Stimulated activated CD4-positive, alpha-beta T cell treated with anti-CD3 and anti-CD28 coated beads, Interleukin-1b, Interleukin-23, amount 100 ng/mL, for 4 hours (primary cell): ENCODE measurements around the gene MEDAG.

Experiments used
- DNase-seq, 2 donors: peaks; one replicate each; pipeline ENCODE4 v3.0.0-alpha.2; 2020; ENCODE audit warnings: low read depth in 2 of 2

The MEDAG gene

GRCh38 chr13:30957258-30957943, 51.3 kb downstream of the MEDAG start:
- DNase-seq: no peak

GRCh38 chr13:30959678-30960077, 53.6 kb downstream of the MEDAG start:
- DNase-seq: no peak

GRCh38 chr13:30963791-30964190, 57.7 kb downstream of the MEDAG start:
- no peak for DNase-seq

- DNase-seq: no peak
These were observed 59.3 kb downstream of the MEDAG start for GRCh38 chr13:30965380-30965779.

GRCh38 chr13:30966101-30966500, 60.0 kb downstream of the MEDAG start:
- DNase-seq: no peak

- no peak for DNase-seq
These were observed 62.8 kb downstream of the MEDAG start for GRCh38 chr13:30968846-30969245.

GRCh38 chr13:30971575-30971974, 65.5 kb downstream of the MEDAG start:
- no peak for DNase-seq

- no peak for DNase-seq
These were observed 66.9 kb downstream of the MEDAG start for GRCh38 chr13:30972888-30973377.

GRCh38 chr13:30974350-30974749, 68.3 kb downstream of the MEDAG start:
- DNase-seq: no peak
